ENCODE measurements around the gene ZBTB21.

- TF ChIP-seq CTCF (IDR thresholded peaks at IDR 0.05) (no peak), EP300 (IDR thresholded peaks at IDR 0.05; ENCODE audit: low read depth) (no peak)
Measured at GRCh38 chr21:41987310-41987709, 22.9 kb downstream of the ZBTB21 start.

Measured in transverse colon (tissue), 3 donors.